HG03064 (cell line): ENCODE data around the gene WASHC3.

Experiments
- ATAC-seq: cut with Tn5 transposase; IDR thresholded peaks from one replicate; pipeline ENCODE4 v1.9.1; 2021; ENCODE audit warnings: low read depth; ENCODE audit not compliant: unreplicated experiment

Gene WASHC3

GRCh38 chr12:101982307-101982706 is 79.5 kb downstream of the WASHC3 start:
- ATAC-seq, result no peak

DNA sequence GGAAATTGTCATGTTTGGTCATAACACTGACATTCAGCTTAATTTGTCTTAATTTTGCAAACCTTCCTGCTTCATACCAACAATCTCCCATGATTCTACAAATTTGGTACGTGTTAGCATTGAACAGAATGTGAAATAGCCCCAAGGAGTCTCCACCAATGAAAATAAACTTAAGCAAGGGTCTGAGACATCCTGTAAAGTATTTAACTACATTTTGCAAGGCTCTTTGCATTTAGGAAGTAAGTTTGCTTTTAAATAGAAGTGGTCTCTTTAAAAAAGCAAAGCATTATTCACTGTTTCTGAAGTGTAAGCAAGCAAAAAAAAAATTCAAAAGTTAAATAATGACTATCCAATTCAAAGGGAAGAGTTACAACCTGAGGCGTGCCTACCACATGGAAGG is 79.9 kb downstream of the WASHC3 start:
- no peak for ATAC-seq

GRCh38 chr12:101968770-101969169 is 93.0 kb downstream of the WASHC3 start:
- no peak for ATAC-seq

DNA sequence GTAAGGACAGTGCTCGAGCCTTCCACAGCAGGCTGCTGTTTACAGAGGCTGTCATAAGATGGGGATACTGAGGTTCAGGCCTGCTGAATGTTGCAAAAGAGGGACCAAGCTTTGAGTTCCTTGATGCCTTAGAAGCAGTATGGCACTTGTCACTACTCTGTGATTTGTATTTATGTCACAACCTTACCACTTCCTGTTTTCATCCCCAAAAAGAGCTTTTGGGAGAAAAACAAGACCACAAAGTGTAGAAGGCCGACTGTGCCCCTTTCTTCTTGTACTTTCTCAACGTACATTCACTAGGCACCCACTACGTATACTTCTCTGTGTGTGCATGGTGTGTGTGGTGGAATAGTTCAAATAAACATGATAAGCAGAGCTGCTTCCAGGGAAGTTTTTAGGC is 94.3 kb downstream of the WASHC3 start:
- no peak for ATAC-seq

DNA sequence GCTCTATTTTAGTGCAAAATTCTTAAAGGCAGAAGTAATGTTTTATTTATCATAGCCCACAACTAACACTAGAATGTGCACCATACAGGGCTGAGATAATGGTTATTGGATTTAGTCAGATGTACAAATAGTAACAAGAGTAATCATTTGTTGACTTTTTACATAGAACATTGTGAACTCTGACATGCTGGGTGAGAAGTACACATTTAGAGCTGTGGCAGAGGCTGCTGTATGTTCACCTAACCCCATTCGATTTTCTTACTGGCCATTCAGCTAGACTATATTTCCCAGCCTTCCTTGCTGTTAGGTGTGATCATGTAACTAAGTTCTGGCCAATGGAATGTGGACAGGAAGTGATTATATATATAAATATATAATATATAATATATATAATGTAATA is 95.3 kb downstream of the WASHC3 start:
- ATAC-seq, result no peak

- no peak for ATAC-seq
These were observed 98.1 kb downstream of the WASHC3 start for GRCh38 chr12:101963697-101964096.
